ENCODE results near the gene MPZL1.

The MPZL1 gene

GRCh38 chr1:167721617-167722151, at the start of gene MPZL1:
Gene MPZL1 (plus strand): TSS chr1:167721982. CDS start chr1:167722152, 170 bp downstream.
- DNase-seq: peak; percentile 85

GRCh38 chr1:167672831-167673230, 49.0 kb upstream of the MPZL1 start:
- DNase-seq: no peak

- DNase-seq: no peak
These were observed 48.5 kb upstream of the MPZL1 start for GRCh38 chr1:167673265-167673664.

- no peak for DNase-seq
These were observed 47.6 kb upstream of the MPZL1 start for GRCh38 chr1:167674156-167674555.

DNA sequence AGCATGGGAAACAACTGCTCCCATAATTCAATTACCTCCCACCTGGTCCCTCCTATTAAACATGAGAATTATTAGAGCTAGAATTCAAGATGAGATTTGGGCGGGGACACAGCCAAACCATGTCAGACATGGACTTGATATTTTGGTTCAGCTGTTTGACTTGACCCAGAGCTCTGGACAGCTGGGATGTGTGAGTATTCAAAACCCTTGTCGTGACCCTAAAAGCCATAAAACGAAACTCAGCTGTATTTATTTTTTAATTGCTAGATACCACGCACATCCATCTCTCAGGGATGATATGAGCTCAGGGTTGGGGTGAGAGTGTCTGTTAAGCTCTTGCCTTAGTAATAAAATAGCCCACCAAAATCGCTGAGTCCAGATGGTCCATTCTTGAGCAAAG, 46.3 kb upstream of the MPZL1 start:
- DNase-seq: no peak

DNA sequence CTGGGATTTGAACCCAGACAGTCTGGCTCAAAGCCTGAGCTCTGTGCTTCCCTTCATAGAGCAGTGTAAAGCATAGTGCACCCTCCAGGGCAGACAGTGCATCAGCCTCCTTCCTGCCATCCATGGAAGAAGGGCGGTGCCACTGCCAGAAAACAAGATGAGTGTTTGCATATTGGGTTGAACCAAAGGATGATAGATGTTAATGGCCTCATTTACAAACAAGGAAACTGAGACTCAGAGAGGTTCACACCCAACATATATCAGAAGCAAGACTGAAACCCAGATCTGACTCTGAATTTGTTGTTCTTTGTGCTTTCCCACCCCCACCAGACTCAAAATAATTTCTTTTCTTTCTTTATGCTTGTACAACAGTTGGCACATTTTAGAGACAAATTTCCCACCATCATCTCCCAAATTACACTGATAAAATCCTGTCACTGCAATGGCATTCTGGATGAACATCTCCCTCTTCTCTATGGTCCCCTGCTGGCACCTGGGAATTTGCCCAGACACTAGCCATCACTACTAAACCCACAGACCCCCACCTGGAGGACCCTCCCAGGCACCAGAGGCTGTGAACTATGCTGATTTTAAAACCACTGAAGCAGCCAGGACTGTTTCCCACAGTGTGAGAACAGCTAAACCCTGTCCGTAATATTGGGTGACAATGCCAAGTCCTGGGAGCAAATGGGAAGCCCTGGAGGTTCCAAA, 45.4 kb upstream of the MPZL1 start:
- no peak for DNase-seq

DNA sequence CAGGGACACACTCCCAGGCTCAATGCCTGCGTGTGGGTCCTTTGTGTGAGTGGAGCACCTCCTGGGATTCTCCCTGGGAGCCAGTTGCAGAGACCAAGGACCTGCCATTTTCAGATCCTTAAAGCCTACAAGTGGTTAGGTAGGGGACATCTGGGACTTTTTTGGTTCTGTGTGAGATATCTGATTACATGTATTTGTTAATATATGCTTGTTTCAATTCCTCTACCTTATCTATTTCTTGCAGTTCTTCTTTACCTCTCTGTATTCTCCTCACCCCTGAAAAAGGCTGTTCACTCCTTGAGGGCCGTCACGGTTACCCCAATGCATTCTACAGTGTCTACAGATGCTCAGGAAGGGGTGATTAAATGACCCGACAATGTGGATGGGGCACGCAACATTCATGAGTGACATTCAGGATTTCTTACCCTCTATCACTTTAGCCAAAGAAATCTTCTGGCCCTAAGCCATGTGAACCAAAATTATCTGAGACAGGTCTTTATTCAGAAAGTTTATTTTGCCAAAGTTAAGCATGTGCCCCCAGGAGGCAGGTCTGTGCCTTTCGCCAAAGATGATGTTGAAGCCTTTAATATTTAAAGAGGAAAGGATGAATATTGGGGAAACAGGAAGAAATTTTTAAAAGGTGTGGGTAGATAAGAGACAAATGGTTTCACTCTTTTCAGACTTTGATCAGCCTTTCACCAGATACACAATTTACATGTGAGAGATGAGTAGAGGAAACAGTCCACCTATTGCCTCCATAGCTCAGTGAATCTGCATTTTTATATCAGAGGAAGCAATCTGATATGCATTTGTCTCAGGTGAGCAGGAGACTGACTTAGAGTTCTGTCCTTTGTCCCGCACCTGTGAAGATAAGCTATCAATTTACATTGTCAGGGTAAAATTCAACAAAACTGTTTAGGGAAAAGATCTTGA, 44.6 kb upstream of the MPZL1 start:
- DNase-seq: no peak

DNA sequence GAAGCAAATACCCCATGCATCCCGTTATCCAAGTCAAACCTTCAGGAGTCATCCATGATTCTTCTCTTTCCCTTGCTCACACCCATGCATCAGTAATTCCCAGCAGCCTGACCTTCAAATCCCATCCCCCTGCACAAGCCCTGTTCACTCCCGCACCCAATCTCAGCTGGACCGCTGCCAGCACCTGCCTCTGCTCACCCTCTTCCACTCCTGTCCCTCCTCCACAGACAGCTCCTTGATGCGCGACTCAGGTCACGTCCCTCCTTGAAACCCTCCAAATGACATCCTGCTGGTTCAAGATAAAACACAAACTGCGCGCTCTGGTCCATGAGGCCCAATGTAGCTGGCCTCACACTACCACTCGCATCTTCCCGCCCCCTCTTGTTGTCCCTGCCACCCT, 43.4 kb upstream of the MPZL1 start:
- no peak for DNase-seq

DNA sequence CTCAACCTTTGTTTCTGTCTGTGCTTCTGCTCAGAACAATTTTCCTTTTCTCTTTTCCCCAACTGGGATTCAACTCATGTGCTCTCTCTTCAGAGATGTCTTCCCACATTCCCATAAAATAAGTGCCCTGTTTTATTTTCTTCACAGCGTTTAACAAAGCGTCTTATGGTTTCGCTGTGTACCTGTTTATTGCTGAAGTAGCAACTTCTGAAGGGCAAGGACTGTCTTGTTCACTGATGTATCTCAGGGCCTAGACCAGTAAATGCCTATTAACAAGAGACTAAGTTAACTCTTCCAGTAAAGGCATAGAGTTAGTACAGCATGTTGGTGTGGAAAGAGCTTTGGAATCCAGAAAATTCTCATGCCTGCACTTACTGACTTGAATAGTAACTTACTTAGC, 42.9 kb upstream of the MPZL1 start:
- DNase-seq: no peak

GRCh38 chr1:167679714-167680113, 42.1 kb upstream of the MPZL1 start:
- no peak for DNase-seq

GRCh38 chr1:167681024-167681423, 40.8 kb upstream of the MPZL1 start:
- no peak for DNase-seq

DNA sequence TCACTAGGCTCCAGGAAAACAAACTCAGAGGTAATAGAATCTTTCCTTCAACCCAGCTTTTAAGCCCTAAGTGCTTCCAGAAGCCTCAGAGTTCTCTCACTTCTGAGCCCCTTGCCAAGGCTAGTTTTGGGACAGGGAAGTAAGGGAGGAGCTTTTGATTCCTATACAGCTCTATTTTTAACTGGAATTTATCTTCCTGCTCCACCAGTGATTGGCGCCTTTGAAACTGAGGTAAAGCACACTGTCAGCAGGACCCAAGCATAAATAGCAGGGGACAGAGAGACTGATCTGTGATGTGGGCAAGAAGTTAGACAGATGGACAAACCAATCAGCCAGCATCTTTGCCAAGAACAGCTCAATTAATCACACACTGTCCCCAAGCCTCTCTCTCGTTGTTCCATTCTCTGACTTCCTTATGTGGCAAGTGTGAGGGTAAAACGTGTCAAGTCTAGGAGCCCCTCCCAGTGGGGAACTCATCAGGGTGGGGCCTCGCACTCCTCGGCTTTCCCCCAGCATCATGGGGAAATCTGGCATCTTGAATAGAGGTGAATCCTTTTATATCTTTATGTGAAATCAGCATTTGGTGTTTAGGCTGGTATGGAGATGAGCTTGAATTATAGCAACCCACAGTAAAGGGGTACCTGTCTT, 40.2 kb upstream of the MPZL1 start:
- no peak for DNase-seq

DNA sequence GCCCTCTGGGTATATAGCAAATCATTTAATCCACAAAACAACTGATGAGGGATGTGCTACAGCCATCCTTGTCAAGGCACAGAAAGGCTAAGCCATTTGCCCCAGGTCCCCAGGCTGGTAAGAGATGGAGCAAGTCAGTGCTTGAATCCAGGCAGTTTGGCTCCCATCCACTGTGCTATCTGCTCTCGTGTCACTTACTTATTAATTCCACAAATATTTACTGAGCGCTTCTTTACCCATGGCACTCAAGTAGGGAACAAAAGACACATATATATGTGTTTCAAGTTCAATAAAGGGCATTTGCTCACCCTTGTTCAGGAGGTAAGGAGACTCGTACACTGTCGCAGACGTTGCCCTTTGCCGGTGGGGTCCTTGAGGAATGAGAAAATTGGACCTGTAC, 38.6 kb upstream of the MPZL1 start:
- no peak for DNase-seq

- no peak for DNase-seq
These were observed 37.9 kb upstream of the MPZL1 start for GRCh38 chr1:167683641-167684502.

- no peak for DNase-seq
These were observed 35.9 kb upstream of the MPZL1 start for GRCh38 chr1:167685844-167686243.

- DNase-seq: peak; percentile 39
These were observed 33.8 kb upstream of the MPZL1 start for GRCh38 chr1:167687919-167688519.

DNA sequence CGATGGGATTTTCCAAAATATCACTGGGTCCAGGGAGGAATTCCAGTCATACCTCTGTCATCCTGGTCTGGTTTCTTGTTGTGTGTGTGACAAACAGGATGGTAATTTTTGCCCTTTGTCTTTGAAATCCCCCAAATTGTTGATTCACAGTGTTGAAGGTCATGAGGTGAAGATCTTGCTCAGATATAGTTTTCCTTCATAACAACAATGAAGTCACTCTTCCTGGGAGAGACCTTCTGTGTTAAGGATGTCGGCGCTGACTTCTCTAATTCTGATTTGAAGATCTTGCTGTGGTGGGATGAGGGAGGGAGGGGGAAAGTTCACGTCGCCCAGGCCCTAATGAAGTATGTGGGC, 32.2 kb upstream of the MPZL1 start:
- DNase-seq: no peak

- DNase-seq: no peak
These were observed 31.7 kb upstream of the MPZL1 start for GRCh38 chr1:167690053-167690452.

GRCh38 chr1:167693425-167694045, 28.2 kb upstream of the MPZL1 start:
- DNase-seq: no peak

- no peak for DNase-seq
These were observed 27.1 kb upstream of the MPZL1 start for GRCh38 chr1:167694691-167695090.

DNA sequence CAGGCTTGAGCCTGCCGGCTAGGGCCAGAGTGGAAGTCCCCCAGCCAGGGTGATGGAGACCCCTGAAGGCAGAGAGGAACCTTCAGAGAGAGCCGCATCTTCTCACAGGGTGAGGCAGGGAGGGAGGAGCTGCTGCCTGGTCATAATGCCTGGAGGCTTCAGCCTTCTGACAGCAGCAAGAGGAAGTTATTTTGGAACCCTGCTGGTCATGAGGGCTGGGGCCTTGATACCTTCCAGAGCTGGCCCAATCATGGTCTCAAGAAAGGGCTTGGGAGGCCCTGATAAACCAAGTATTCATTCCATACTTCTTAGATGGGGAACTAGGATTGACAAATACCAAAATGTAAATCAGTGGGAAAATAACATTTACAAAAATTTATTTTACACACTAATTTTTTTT, 26.6 kb upstream of the MPZL1 start:
- no peak for DNase-seq
